ENCODE results near the gene TOLLIP. TPM values are rescaled to one million over a fixed set of nuclear protein-coding genes. Genes with fewer than 3 reads are reported as not detected.
"Not testable (repeated sequence)": the region's sequence is repeated elsewhere in the genome, so short reads cannot be mapped to it uniquely, and the experiment has no call there.

The TOLLIP gene
- total RNA-seq (10 to 100 TPM; 34.3 to 53.6 (median 45.2) TPM), polyA plus RNA-seq (10 to 100 TPM; 19.0 to 32.5 TPM)
- long read RNA-seq, donor 1, transcript TOLLIP-202 (6 exons, 3,617 nt), result major isoform, 108 of 199 reads
- long read RNA-seq, donor 1, partial matches to known transcripts, result 23 of 199 reads
- long read RNA-seq, donor 1, other reads (novel, unspliced or antisense), result 67 of 199 reads
- long read RNA-seq, donor 2, transcript TOLLIP-202 (6 exons, 3,617 nt), result major isoform, 93 of 174 reads
- long read RNA-seq, donor 2, partial matches to known transcripts, result 26 of 174 reads
- long read RNA-seq, donor 2, other reads (novel, unspliced or antisense), result 51 of 174 reads
- long read RNA-seq, donor 3, transcript TOLLIP-202 (6 exons, 3,617 nt), result major isoform, 165 of 222 reads
- long read RNA-seq, donor 3, partial matches to known transcripts, result 31 of 222 reads
- long read RNA-seq, donor 3, other reads (novel, unspliced or antisense), result 25 of 222 reads

- Histone ChIP-seq H3K36me3 (peaks cover 0 to 24% (median 0%) of the 10 kb centered on the region in 9 donors), H3K27ac (peak within 1 kb of the TSS; percentile 74 to 97 (median 93)), H3K4me3 (peak within 1 kb of the TSS; percentile 50 to 94 (median 85)), H3K9me3 (peaks cover 0 to 17% (median 6%) of the 10 kb centered on the region in 11 donors), H3K27me3 (no peaks in the 10 kb centered on the region), H3K4me1 (peaks cover 5 to 55% (median 37%) of the 10 kb centered on the region in 9 donors)
- intact Hi-C loops (cut with DNase I), result loop anchor here in 6 of 10 donors (5.0 to 10.0 kb wide), 3 partner anchors 107 to 215 kb away; no protein-coding TSS in a partner anchor
- 1 to 2% methylated on average over 77 to 97 of the region's 97 CpGs for WGBS, 2 donors
- peak; percentile 95 to 99 (median 98) for ATAC-seq
- peak; percentile 96 to 98 for DNase-seq
- TF ChIP-seq, protein P1, sequence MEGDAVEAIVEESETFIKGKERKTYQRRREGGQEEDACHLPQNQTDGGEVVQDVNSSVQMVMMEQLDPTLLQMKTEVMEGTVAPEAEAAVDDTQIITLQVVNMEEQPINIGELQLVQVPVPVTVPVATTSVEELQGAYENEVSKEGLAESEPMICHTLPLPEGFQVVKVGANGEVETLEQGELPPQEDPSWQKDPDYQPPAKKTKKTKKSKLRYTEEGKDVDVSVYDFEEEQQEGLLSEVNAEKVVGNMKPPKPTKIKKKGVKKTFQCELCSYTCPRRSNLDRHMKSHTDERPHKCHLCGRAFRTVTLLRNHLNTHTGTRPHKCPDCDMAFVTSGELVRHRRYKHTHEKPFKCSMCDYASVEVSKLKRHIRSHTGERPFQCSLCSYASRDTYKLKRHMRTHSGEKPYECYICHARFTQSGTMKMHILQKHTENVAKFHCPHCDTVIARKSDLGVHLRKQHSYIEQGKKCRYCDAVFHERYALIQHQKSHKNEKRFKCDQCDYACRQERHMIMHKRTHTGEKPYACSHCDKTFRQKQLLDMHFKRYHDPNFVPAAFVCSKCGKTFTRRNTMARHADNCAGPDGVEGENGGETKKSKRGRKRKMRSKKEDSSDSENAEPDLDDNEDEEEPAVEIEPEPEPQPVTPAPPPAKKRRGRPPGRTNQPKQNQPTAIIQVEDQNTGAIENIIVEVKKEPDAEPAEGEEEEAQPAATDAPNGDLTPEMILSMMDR (IDR thresholded peaks at IDR 0.05), result peak in 7 of 9 donors; percentile 12 to 63 (median 29)
These were observed at the start of gene TOLLIP for GRCh38 chr11:1309498-1310317. Gene TOLLIP, minus strand, starts transcription at chr11:1309632. Its CDS starts 134 bp downstream, at chr11:1309498.

DNA sequence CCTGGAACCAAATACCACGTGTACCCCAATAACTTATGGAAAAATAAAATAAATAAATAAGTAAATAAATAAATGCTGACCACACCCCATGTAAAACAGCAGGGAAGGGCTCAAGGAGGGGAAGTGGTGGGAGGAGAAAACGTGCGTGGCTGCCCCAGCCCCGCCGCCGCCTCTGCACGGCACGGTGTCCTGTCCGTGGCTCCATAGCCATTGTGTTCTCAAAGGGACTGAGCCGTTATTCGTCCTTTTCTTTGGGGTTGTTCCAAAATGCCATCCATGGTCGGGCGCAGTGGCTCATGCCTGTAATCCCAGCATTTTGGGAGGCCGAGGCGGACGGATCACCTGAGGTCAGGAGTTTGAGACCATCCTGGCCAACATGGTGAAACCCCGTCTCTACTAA, 49.5 kb upstream of the TOLLIP start:
- ATAC-seq; H3K9me3 ChIP-seq; H3K4me3 ChIP-seq; H3K36me3 ChIP-seq; DNase-seq; H3K27ac ChIP-seq; H3K4me1 ChIP-seq; intact Hi-C loops (cut with DNase I): not testable (repeated sequence)
- peaks cover 0 to 13% (median 0%) of the 10 kb centered on the region in 7 donors for H3K27me3 ChIP-seq
- WGBS, 2 donors, result 91 to 94% methylated on average over 17 of the region's 17 CpGs

DNA sequence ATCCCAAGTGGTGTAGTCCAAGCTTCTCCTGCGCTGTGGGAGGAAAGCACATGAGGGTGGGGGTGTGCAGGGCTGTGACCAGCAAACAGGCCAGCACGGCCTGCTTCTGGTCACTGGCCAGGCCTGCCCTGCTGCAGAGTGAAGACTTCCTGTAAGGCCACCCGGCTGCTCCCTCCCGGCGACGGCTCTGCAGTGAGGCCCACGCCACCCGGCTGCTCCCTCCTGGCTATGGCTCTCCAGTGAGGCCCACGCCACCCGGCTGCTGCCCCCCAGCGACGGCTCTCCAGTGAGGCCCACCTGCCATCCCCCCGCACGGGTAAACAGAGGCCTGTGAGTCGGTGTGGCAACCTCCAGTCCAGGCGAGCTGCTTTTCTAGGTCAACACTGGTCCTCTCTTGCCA, 48.9 kb upstream of the TOLLIP start:
- peaks cover 0 to 19% (median 0%) of the 10 kb centered on the region in 7 donors for H3K27me3 ChIP-seq
- DNase-seq, result peak; percentile 32 to 61
- ATAC-seq, result peak in 7 of 8 donors; percentile 66 to 90 (median 75)

GRCh38 chr11:1356478-1356960, 47.1 kb upstream of the TOLLIP start:
- Histone ChIP-seq H3K27ac (no peak overlapping the region), H3K36me3 (no peaks in the 10 kb centered on the region), H3K27me3 (peaks cover 0 to 21% (median 0%) of the 10 kb centered on the region in 7 donors), H3K4me3 (no peak overlapping the region), H3K4me1 (peaks cover 0 to 8% (median 0%) of the 10 kb centered on the region in 9 donors), H3K9me3 (no peaks in the 10 kb centered on the region)
- TF ChIP-seq, protein P1 (IDR thresholded peaks at IDR 0.05), result no peak
- ATAC-seq, result no peak
- 89 to 90% methylated on average over 13 of the region's 13 CpGs for WGBS, 2 donors
- DNase-seq, result no peak
- intact Hi-C loops (cut with DNase I), result no loop called here

More for the DNA sequence above, 48.9 kb upstream of the TOLLIP start:
- Histone ChIP-seq H3K36me3 (no peaks in the 10 kb centered on the region), H3K4me3 (no peak overlapping the region), H3K9me3 (peaks cover 0 to 1% (median 0%) of the 10 kb centered on the region in 11 donors), H3K4me1 (peaks cover 0 to 8% (median 0%) of the 10 kb centered on the region in 9 donors), H3K27ac (no peak overlapping the region)
- TF ChIP-seq, protein P1 (IDR thresholded peaks at IDR 0.05), result peak in 3 of 9 donors; percentile 17 to 35 (median 33)
- WGBS, 2 donors, result 42 to 55% methylated on average over 16 of the region's 16 CpGs
- intact Hi-C loops (cut with DNase I), result no loop called here
